ENCODE data around the gene SCTR. TPM values are rescaled to one million over a fixed set of nuclear protein-coding genes. Genes with fewer than 3 reads are reported as not detected.

SCTR gene
- total RNA-seq, 1 experiment from 2014 or later: not detected

GRCh38 chr2:119520696-119521432 lies 3.4 kb downstream of the SCTR start:
- no peaks in the 10 kb centered on the region for H3K36me3 Mint-ChIP-seq (ENCODE audit: insufficient read depth, unreplicated experiment)
- H3K4me3 Mint-ChIP-seq (ENCODE audit: unreplicated experiment): no peak overlapping the region
- ChIA-PET CTCF (interaction anchor here (1.2 kb wide), 1 partner anchor 44 kb away, joined by 6 read pairs; no protein-coding TSS in a partner anchor), POLR2A (no interaction called here)
- H3K27ac Mint-ChIP-seq (ENCODE audit: low read depth, unreplicated experiment): no peak overlapping the region
- BruUV-seq (replicated peaks): no TSS peak
- no peaks in the 10 kb centered on the region for H3K4me1 Mint-ChIP-seq (ENCODE audit: insufficient read depth, unreplicated experiment)
- no peak for TF ChIP-seq CTCF (IDR thresholded peaks at IDR 0.05; ENCODE audit: unreplicated experiment)
- DNase-seq (ENCODE audit: unreplicated experiment): peak; percentile 27
- intact Hi-C loops (cut with micrococcal nuclease): no loop called here
- H3K27me3 Mint-ChIP-seq (ENCODE audit: insufficient read depth, unreplicated experiment): peaks cover 34% of the 10 kb centered on the region
- H3K9me3 Mint-ChIP-seq (ENCODE audit: unreplicated experiment): no peaks in the 10 kb centered on the region

GRCh38 chr2:119519057-119519408 lies 5.2 kb downstream of the SCTR start:
- intact Hi-C loops (cut with micrococcal nuclease): no loop called here
- Mint-ChIP-seq H3K36me3 (ENCODE audit: insufficient read depth, unreplicated experiment) (no peaks in the 10 kb centered on the region), H3K27me3 (ENCODE audit: insufficient read depth, unreplicated experiment) (peaks cover 28% of the 10 kb centered on the region), H3K9me3 (ENCODE audit: unreplicated experiment) (no peaks in the 10 kb centered on the region), H3K4me3 (ENCODE audit: unreplicated experiment) (no peak overlapping the region), H3K4me1 (ENCODE audit: insufficient read depth, unreplicated experiment) (no peaks in the 10 kb centered on the region), H3K27ac (ENCODE audit: low read depth, unreplicated experiment) (no peak overlapping the region)
- ChIA-PET CTCF (interaction anchor here (1.6 kb wide), 1 partner anchor 43 kb away, joined by 5 read pairs; no protein-coding TSS in a partner anchor), POLR2A (interaction anchor here (0.6 kb wide), 1 partner anchor 369 kb away, joined by 3 read pairs; no protein-coding TSS in a partner anchor)
- no peak for DNase-seq (ENCODE audit: unreplicated experiment)
- no peak for TF ChIP-seq CTCF (IDR thresholded peaks at IDR 0.05; ENCODE audit: unreplicated experiment)
- no TSS peak for BruUV-seq (replicated peaks)

GRCh38 chr2:119518401-119519056 lies 5.8 kb downstream of the SCTR start:
- no peak for DNase-seq (ENCODE audit: unreplicated experiment)
- Mint-ChIP-seq H3K4me3 (ENCODE audit: unreplicated experiment) (no peak overlapping the region), H3K27ac (ENCODE audit: low read depth, unreplicated experiment) (no peak overlapping the region), H3K4me1 (ENCODE audit: insufficient read depth, unreplicated experiment) (no peaks in the 10 kb centered on the region), H3K27me3 (ENCODE audit: insufficient read depth, unreplicated experiment) (peaks cover 23% of the 10 kb centered on the region), H3K36me3 (ENCODE audit: insufficient read depth, unreplicated experiment) (no peaks in the 10 kb centered on the region), H3K9me3 (ENCODE audit: unreplicated experiment) (no peaks in the 10 kb centered on the region)
- no peak for TF ChIP-seq CTCF (IDR thresholded peaks at IDR 0.05; ENCODE audit: unreplicated experiment)
- CTCF ChIA-PET: interaction anchor here (0.7 to 1.6 kb wide), 2 partner anchors 24 to 42 kb away, joined by 5 read pairs; no protein-coding TSS in a partner anchor
- intact Hi-C loops (cut with micrococcal nuclease): no loop called here
- BruUV-seq (replicated peaks): no TSS peak
- POLR2A ChIA-PET: interaction anchor here (0.6 kb wide), 1 partner anchor 370 kb away, joined by 3 read pairs; no protein-coding TSS in a partner anchor

- ChIA-PET POLR2A (no interaction called here), CTCF (interaction anchor here (0.6 to 1.6 kb wide), 5 partner anchors 9 to 1144 kb away, joined by 3 to 5 read pairs (median 3); no protein-coding TSS in a partner anchor)
- intact Hi-C loops (cut with micrococcal nuclease): loop anchor here (1.0 kb wide), 1 partner anchor 143 kb away; no protein-coding TSS in a partner anchor
- Mint-ChIP-seq H3K4me1 (ENCODE audit: insufficient read depth, unreplicated experiment) (no peaks in the 10 kb centered on the region), H3K9me3 (ENCODE audit: unreplicated experiment) (no peaks in the 10 kb centered on the region), H3K27ac (ENCODE audit: low read depth, unreplicated experiment) (no peak overlapping the region), H3K36me3 (ENCODE audit: insufficient read depth, unreplicated experiment) (no peaks in the 10 kb centered on the region), H3K27me3 (ENCODE audit: insufficient read depth, unreplicated experiment) (peaks cover 20% of the 10 kb centered on the region), H3K4me3 (ENCODE audit: unreplicated experiment) (no peak overlapping the region)
- no TSS peak for BruUV-seq (replicated peaks)
- DNase-seq (ENCODE audit: unreplicated experiment): peak; percentile 63
- TF ChIP-seq CTCF (IDR thresholded peaks at IDR 0.05; ENCODE audit: unreplicated experiment): peak; percentile 38
Measured at GRCh38 chr2:119517433-119517832, 6.8 kb downstream of the SCTR start.
